ENCODE measurements around the gene IDUA.

The IDUA gene

DNA sequence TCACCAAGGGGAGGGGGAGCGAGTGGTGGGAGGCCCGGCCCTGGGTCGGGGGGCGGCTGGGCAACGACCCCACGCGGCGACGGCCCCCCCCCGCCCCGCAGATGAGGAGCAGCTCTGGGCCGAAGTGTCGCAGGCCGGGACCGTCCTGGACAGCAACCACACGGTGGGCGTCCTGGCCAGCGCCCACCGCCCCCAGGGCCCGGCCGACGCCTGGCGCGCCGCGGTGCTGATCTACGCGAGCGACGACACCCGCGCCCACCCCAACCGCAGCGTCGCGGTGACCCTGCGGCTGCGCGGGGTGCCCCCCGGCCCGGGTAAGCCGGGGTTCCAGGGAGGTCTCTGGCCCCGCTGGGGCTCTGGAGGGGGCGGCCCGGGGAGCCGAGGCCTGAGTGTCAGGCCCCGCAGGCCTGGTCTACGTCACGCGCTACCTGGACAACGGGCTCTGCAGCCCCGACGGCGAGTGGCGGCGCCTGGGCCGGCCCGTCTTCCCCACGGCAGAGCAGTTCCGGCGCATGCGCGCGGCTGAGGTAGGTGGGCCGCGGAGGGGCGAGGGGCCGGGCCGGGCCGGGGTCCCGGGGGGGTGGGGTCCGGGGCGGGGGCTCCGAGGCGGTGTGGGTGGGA, 15.9 kb downstream of the IDUA start:
- DNase-seq, result no peak

GRCh38 chr4:1003271-1004070, 16.6 kb downstream of the IDUA start:
- no peak for DNase-seq

DNA sequence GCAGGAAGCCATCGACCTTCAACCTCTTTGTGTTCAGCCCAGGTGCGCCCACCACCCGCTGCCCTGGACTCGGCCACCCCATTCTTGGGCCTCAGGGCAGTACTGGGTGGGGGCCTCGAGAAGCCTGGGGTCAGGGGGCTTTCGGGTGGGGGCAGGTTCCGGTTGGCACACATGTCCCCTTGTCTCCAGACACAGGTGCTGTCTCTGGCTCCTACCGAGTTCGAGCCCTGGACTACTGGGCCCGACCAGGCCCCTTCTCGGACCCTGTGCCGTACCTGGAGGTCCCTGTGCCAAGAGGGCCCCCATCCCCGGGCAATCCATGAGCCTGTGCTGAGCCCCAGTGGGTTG, 17.2 kb downstream of the IDUA start:
- no peak for DNase-seq

DNA sequence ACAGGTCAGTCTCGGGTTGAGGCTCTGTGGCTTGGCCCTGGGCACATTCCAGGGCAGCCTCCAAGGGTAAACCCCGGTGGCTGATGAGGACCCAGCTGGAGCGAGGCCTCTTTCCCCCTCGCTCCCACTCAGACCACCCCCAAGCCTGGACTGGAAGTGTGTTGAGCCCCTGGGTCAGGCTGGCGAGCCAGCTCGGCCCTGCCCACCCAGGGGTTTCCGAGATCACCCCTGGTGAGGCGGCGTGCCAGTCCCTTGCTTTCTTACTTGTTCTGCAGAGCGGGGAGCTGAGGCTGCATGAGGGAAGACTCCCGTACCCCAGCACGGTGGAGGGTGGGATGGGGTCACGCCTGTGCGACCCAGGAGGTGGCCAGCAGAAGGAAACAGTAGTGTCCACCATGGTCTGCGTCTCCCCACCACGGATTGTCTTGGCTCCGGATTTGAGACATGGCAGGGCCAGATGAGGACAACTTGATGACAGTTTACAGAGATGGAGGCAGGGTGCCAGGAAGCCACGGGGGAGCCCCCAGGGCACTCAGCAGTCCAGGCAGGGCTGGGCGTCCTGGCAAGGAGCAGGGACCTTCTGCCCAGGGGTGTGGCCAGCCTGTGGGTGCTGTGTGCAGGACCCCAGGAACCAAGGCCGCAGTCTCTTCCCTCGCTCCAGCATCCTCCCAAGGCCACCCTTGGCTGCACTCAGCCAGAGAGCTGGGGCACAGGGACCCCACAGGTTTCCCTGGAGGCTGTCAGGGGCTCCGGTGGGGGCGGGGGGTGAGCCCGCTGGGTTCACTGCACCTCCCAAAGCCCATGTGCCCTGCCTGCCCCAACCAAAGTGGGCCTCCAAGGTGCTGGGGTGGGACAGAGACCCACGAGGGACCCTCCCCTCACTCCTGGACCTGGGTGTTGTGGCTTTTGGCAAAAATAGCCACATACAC, 18.0 kb downstream of the IDUA start:
- DNase-seq, result no peak

DNA sequence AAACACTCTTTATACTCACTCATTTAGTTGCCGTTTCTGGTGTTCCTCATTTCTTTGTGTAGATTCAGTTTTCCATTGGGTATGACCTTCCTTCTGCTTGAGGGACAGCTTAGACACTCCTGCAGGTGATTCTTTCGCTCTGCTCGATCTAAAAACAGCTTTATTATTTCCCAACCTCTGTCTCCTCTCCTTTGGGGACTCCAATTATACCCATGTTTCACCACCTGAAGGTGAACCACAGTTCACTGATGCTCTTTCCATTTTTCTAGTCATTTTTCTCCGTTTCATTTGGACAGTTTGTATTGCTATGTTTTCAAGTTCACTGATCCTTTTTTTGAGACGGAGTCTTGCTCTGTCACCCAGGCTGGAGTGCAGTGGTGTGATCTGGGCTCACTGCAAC, 20.0 kb downstream of the IDUA start:
- no peak for DNase-seq

DNA sequence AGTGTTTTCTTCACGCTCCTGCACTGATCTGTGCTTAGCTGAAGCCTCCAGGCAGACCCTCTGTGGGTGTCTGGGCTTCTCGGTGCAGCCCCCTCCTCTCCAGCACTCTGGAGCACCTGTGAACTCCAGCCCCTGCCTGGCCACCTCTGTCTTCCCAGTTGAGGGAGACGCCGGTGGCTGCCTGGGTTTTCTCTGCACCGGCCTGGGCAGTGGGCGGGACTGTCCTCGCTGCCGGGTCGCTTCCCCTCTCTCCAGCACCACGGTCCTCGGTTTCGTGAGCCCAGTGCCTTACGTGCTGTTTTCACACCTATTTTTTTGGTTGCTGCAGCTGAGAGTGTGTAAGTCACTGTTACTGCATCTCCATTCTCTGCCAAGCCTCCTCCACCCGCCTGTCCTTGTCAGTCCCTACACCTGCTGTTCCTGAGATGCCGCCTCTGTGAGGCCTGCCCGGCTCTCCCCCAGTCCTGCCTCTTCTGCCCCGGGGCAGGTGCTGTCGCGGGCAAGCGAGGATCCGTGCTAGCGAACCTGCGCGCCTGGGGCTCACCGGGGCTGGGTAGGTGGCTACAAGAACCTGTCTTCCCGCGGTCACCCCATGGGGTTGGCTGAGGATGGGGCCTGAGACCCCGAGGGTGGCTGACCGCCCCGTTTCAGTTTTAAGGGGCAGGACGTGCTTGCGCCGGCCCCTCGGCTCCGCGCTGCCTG, 22.1 kb downstream of the IDUA start:
- no peak for DNase-seq

GRCh38 chr4:1009542-1010394, 22.9 kb downstream of the IDUA start:
- DNase-seq, result no peak

GRCh38 chr4:1010395-1011021, 23.7 kb downstream of the IDUA start:
- DNase-seq, result no peak

GRCh38 chr4:1011022-1011665, 24.3 kb downstream of the IDUA start, which contains the start of gene FGFRL1:
TSS of gene FGFRL1 (plus strand) at chr4:1011626. CDS start at chr4:1012486, 860 bp downstream.
- DNase-seq, result no peak

DNA sequence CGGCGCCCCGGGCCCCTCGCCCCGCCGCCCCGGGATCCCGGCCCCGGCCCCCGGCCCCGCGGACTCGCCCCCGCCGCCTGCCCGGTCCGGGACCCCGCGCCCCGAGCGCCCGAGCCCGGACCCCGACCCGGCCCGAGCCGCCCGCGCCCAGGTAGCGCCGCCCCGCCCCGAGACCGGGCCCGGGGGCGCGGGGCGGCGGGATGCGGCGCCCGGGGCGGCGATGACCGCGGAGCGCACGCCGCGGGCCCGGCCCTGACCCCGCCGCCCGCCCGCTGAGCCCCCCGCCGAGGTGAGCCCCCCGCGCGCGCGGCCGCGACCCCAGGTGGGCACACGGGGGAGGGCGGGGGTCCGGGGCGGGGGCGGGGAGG, 24.8 kb downstream of the IDUA start:
- DNase-seq, result no peak

DNA sequence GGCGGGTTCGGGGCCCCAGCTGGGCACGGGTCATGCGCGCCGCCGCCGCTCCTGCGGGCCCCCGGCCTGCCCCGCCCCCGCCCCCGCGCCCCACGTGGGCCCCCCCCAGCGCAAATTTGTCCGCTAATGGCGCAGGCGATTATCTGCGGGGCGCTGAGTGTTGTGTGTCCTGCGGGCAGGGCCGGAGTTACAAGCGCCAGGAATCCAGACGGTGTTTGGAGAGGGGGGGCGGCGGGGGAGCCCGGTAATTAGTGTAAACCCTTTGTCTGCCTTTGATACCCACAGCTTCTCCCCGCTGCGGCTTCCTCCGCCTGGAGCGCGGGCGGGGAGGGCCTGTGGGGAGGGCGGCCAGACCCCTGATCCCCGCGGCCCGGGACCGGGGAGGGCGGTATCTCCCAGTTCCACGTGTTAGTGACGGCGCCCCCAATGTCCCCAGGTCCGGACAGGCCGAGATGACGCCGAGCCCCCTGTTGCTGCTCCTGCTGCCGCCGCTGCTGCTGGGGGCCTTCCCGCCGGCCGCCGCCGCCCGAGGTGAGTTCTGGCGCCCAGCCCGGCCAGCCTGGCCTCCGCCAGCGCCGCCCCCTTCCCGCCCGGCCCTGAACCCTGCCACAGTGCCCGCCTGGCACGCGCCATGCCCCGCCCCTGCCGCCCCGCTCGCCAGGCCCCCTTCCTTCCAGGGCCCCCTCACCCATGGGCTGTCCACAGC, 25.3 kb downstream of the IDUA start:
- DNase-seq, result no peak

DNA sequence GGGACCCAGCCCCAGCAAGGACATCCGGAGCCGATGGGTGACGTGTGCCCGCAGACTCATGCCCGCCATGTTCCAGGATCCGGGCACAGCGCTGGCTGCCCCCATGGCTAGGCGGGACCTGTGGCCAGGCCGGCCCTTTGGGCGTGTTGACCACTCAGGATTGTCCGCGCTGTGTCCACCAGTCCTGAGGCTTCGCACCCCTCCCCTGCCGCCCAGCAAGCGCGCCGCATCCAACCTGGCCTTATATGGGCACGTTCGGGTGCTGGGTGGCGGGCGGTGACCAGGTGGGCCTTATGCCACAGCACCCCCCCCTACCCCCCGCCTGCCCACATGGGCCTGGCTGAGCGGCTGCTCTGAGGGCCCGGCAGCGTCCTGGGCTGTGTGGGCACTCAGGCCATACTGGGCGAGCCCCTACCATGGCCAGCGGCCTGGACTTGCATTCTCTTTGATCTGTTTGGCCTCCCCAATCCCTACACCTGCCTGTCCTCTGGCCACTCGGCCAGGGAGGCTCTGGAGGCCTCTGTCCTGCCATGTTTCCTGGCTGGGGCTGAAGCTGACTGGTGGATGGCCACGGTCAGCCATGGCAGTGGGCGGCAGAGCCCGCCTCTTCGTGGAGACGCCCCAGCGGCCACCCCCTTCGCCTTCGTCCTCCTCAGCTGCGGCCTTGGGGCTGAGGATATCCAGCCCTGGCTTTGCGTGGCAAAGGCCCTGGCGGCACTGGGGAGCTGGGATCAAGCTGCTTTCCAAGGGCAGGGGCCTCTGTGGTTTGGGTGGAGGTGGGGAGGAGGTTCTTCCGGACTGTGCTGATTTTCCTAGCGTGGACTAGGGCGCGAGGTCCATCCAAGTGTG, 26.6 kb downstream of the IDUA start:
- no peak for DNase-seq

DNA sequence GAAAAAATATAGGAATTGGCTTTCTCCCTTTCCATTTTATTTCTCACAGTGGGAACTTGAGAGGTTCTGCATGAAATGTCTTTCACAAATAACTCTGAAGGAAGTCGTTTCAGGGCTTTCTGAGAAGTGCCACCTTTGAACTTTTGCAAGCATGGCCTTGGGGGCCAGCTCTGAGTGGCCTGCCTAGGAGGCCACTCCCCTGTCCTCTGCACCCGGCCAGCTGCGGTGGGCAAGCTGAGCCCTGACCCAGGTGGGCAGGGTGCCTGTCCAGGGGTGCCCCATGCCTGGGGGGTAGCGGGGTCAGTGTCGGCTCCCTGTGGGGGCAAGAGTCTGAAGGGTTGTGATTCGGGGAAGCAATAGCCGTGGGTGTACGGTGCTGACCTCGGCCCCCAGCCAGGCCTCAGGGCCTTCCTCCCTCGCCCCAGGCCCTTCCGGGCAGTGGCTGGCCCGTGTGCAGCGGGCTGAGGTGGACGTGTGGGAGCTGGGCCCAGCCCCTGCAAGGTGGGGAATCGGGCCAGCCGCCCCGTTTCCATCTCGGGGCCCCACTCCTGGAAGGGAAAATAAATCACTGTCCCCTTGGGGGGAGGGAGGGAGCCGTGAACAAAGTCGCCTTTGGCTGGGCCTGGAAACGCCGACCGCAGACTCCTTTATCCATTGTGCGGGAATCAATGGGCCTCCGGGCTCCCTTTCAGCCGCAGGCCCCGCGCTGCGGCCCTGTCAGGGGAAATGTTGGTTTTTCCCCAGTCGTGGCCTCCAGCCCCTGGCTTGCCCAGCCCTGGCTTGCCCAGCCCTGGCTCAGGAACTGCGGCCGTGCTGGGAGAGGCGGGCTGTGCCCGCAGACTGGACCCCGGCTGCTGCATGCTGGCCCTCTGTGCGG, 27.7 kb downstream of the IDUA start:
- DNase-seq, result no peak

GRCh38 chr4:1015179-1015578, 28.3 kb downstream of the IDUA start:
- no peak for DNase-seq

DNA sequence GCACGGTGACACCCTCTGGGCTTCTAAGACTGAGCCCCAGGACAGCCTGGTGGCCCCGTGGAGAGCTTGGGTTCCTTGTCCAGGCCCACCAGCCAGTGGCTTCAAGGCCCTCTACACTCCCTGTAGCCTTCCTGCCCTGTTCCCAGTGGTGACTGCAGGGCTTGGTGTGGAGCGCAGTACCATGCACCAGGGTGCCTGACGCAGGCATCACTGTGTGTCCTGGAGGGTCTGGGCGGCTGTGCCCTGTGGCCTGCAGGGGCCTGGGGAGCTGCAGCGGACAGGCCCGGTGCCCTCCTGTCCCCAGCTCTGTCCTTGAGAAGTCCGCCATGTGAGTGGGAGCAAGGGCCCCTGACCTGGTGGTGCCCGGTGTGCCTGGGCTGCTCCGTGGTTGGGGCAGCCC, 28.9 kb downstream of the IDUA start:
- no peak for DNase-seq

GRCh38 chr4:1017211-1017610, 30.4 kb downstream of the IDUA start:
- no peak for DNase-seq

DNA sequence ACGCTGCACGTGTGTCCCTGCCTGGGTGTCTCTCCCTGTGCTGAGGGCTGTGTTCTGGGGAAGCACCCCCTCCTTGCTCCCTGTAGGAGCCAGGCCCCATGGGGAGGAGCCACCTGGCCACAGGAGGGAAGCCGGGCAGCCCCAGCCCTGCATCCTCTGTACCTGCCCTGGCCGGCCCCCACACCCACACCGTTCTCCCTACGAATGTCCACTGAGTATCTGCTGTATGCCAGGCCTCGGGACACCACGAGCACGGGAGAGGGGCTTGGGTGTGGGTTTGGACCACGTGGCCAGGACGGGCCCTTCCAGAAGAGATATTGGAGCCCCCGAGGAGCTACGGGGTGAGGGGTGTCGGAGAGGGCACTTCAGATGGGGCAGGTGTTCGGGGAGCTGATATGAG, 30.9 kb downstream of the IDUA start:
- DNase-seq, result no peak

Data from NCI-H2171 (cell line).